Muscle layer of colon (tissue), 2 donors: ENCODE results near the gene ODF2.
"Not testable (repeated sequence)": the region's sequence is repeated elsewhere in the genome, so short reads cannot be mapped to it uniquely, and the experiment has no call there.

Source experiments
- H3K27ac ChIP-seq: one replicate; pipeline ENCODE4 v1.7.0; 2013; ENCODE audit warnings: low read depth, mild to moderate bottlenecking, low read length, moderate library complexity
- H3K27me3 ChIP-seq, 2 donors: one replicate each; pipeline ENCODE4 v1.7.0; 2013; ENCODE audit warnings: low read length in 2 of 2, mild to moderate bottlenecking in 2 of 2; ENCODE audit not compliant: insufficient read depth in 2 of 2, control insufficient read depth in 1 of 2
- H3K36me3 ChIP-seq: one replicate; pipeline ENCODE4 v1.7.0; 2013; ENCODE audit warnings: mild to moderate bottlenecking, low read length; ENCODE audit not compliant: insufficient read depth
- H3K4me1 ChIP-seq: one replicate; pipeline ENCODE4 v1.7.0; 2013; ENCODE audit warnings: mild to moderate bottlenecking, low read length; ENCODE audit not compliant: insufficient read depth
- H3K4me3 ChIP-seq, 2 donors: one replicate each; pipeline ENCODE4 v1.7.0; 2013; ENCODE audit warnings: low read length in 2 of 2, low read depth in 1 of 2, mild to moderate bottlenecking in 1 of 2, moderate library complexity in 1 of 2
- H3K9ac ChIP-seq: one replicate; pipeline ENCODE4 v1.7.0; 2013; ENCODE audit warnings: low read length
- H3K9me3 ChIP-seq: one replicate; pipeline ENCODE4 v1.7.0; 2013; ENCODE audit warnings: mild to moderate bottlenecking, low read length
- donor health status: abdominal sarcoma.
- donor health status: Adenocarcinoma of cecum.

The ODF2 gene

GRCh38 chr9:128428644-128429512 is 26.9 kb upstream of the ODF2 start:
- no peaks in the 10 kb centered on the region for H3K4me1 ChIP-seq
- H3K9me3 ChIP-seq, result no peaks in the 10 kb centered on the region
- H3K4me3 ChIP-seq, result no peak overlapping the region
- peaks cover 14% of the 10 kb centered on the region for H3K36me3 ChIP-seq
- no peak overlapping the region for H3K27ac ChIP-seq
- no peaks in the 10 kb centered on the region for H3K27me3 ChIP-seq
- no peak overlapping the region for H3K9ac ChIP-seq

GRCh38 chr9:128429513-128430086 is 26.2 kb upstream of the ODF2 start:
- no peak overlapping the region for H3K9ac ChIP-seq
- no peaks in the 10 kb centered on the region for H3K27me3 ChIP-seq
- peaks cover 8% of the 10 kb centered on the region for H3K36me3 ChIP-seq
- no peaks in the 10 kb centered on the region for H3K9me3 ChIP-seq
- H3K4me1 ChIP-seq, result no peaks in the 10 kb centered on the region
- no peak overlapping the region for H3K4me3 ChIP-seq
- H3K27ac ChIP-seq, result no peak overlapping the region

- H3K4me3 ChIP-seq, result no peak overlapping the region
- H3K36me3 ChIP-seq, result peaks cover 8% of the 10 kb centered on the region
- H3K9ac ChIP-seq, result no peak overlapping the region
- H3K4me1 ChIP-seq, result no peaks in the 10 kb centered on the region
- H3K27me3 ChIP-seq, result no peaks in the 10 kb centered on the region
- no peak overlapping the region for H3K27ac ChIP-seq
- H3K9me3 ChIP-seq, result no peaks in the 10 kb centered on the region
Observed at GRCh38 chr9:128431207-128431606, 24.6 kb upstream of the ODF2 start.

- Histone ChIP-seq H3K4me3 (no peak overlapping the region), H3K27me3 (no peaks in the 10 kb centered on the region), H3K27ac (no peak overlapping the region), H3K4me1 (no peaks in the 10 kb centered on the region), H3K9me3 (no peaks in the 10 kb centered on the region), H3K9ac (no peak overlapping the region), H3K36me3 (no peaks in the 10 kb centered on the region)
Observed at GRCh38 chr9:128434340-128434739, 21.5 kb upstream of the ODF2 start.

- Histone ChIP-seq H3K4me1 (no peaks in the 10 kb centered on the region), H3K27me3 (no peaks in the 10 kb centered on the region), H3K9ac (no peak overlapping the region), H3K9me3 (no peaks in the 10 kb centered on the region), H3K36me3 (no peaks in the 10 kb centered on the region), H3K4me3 (no peak overlapping the region), H3K27ac (no peak overlapping the region)
Observed at GRCh38 chr9:128435611-128436010, 20.2 kb upstream of the ODF2 start.

- Histone ChIP-seq H3K9ac (no peak overlapping the region), H3K9me3 (no peaks in the 10 kb centered on the region), H3K27ac (no peak overlapping the region), H3K4me3 (no peak overlapping the region), H3K36me3 (no peaks in the 10 kb centered on the region), H3K4me1 (no peaks in the 10 kb centered on the region), H3K27me3 (no peaks in the 10 kb centered on the region)
Observed at GRCh38 chr9:128438343-128439109, 17.3 kb upstream of the ODF2 start.

- Histone ChIP-seq H3K27me3 (no peaks in the 10 kb centered on the region), H3K4me1 (no peaks in the 10 kb centered on the region), H3K36me3 (no peaks in the 10 kb centered on the region), H3K9ac (no peak overlapping the region), H3K4me3 (no peak overlapping the region), H3K9me3 (no peaks in the 10 kb centered on the region), H3K27ac (no peak overlapping the region)
Observed at GRCh38 chr9:128439273-128439672, 16.5 kb upstream of the ODF2 start.

- H3K4me3 ChIP-seq, result no peak overlapping the region
- H3K9ac ChIP-seq, result no peak overlapping the region
- no peaks in the 10 kb centered on the region for H3K9me3 ChIP-seq
- H3K4me1 ChIP-seq, result no peaks in the 10 kb centered on the region
- no peaks in the 10 kb centered on the region for H3K36me3 ChIP-seq
- no peak overlapping the region for H3K27ac ChIP-seq
- no peaks in the 10 kb centered on the region for H3K27me3 ChIP-seq
Observed at GRCh38 chr9:128442150-128442549, 13.7 kb upstream of the ODF2 start.

- H3K9me3 ChIP-seq, H3K4me3 ChIP-seq, H3K9ac ChIP-seq, H3K27me3 ChIP-seq, H3K36me3 ChIP-seq, H3K4me1 ChIP-seq, H3K27ac ChIP-seq: not testable (repeated sequence)
Observed at GRCh38 chr9:128446505-128446904, 9.3 kb upstream of the ODF2 start.

GRCh38 chr9:128448746-128449145 is 7.1 kb upstream of the ODF2 start:
- Histone ChIP-seq H3K9me3 (no peaks in the 10 kb centered on the region), H3K27me3 (no peaks in the 10 kb centered on the region), H3K36me3 (no peaks in the 10 kb centered on the region), H3K9ac (no peak overlapping the region), H3K4me3 (no peak overlapping the region), H3K4me1 (no peaks in the 10 kb centered on the region), H3K27ac (no peak overlapping the region)

- Histone ChIP-seq H3K4me3 (no peak overlapping the region), H3K4me1 (peaks cover 7% of the 10 kb centered on the region), H3K27ac (no peak overlapping the region), H3K9me3 (no peaks in the 10 kb centered on the region), H3K36me3 (peaks cover 7% of the 10 kb centered on the region), H3K9ac (no peak overlapping the region), H3K27me3 (no peaks in the 10 kb centered on the region)
Observed at GRCh38 chr9:128454991-128455390, 815 bp upstream of the ODF2 start.
